A673 (cell line): ENCODE measurements around the gene ARHGEF4. TPM values are rescaled to one million over a fixed set of nuclear protein-coding genes. Genes with fewer than 3 reads are reported as not detected.

Source experiments
- BruUV-seq: library from RNA; stranded (reverse); fragments of 400-500 nt; replicated peaks from 2 replicates; lab custom pipeline; 2021; lab: Mats Ljungman, UMichigan
- CTCF ChIA-PET: fragments of 300-600 bp; sonication (Branson Sonifier 250); formaldehyde crosslinking; loops from one replicate; lab custom pipeline; 2022; ENCODE audit warnings: antibody characterized with exemption; lab: Charles Lee
- POLR2A ChIA-PET: fragments of 300-600 bp; sonication (Branson Sonifier 250); formaldehyde crosslinking; loops from one replicate; lab custom pipeline; 2022; ENCODE audit warnings: antibody characterized with exemption; ENCODE audit not compliant: low non-redundant PET; lab: Charles Lee
- DNase-seq: peaks from one replicate; pipeline ENCODE4 v3.0.0-alpha.2; 2015; ENCODE audit warnings: low spot score
- H3K27ac ChIP-seq: fragments of 200-600 bp; sonication (generic); 2 replicates; pipeline ENCODE4 v1.5.1; 2016; ENCODE audit warnings: mixed run types, low read depth, mild to moderate bottlenecking, mixed read lengths, antibody characterized with exemption, low read length; ENCODE audit not compliant: poor library complexity, severe bottlenecking
- H3K27me3 ChIP-seq: fragments of 200-600 bp; sonication (generic); replicated peaks from 2 replicates; pipeline ENCODE4 v1.6.1; 2017; ENCODE audit warnings: mixed run types, low read depth, mild to moderate bottlenecking, mixed read lengths, antibody characterized with exemption, low read length; ENCODE audit not compliant: insufficient read depth, poor library complexity
- H3K36me3 ChIP-seq: fragments of 200-600 bp; sonication (generic); 2 replicates; pipeline ENCODE4 v1.6.1; 2016; ENCODE audit warnings: mixed run types, mild to moderate bottlenecking, mixed read lengths, antibody characterized with exemption, low read length; ENCODE audit not compliant: insufficient read depth, poor library complexity, severe bottlenecking
- H3K4me1 ChIP-seq: fragments of 200-600 bp; sonication (generic); 2 replicates; pipeline ENCODE4 v1.6.1; 2017; ENCODE audit warnings: mixed run types, mild to moderate bottlenecking, mixed read lengths, antibody characterized with exemption, low read length; ENCODE audit not compliant: insufficient read depth, poor library complexity, severe bottlenecking
- H3K4me3 ChIP-seq: fragments of 200-600 bp; sonication (generic); 2 replicates; pipeline ENCODE4 v1.5.1; 2016; ENCODE audit warnings: low read depth, mixed run types, mild to moderate bottlenecking, mixed read lengths, low read length; ENCODE audit not compliant: poor library complexity, severe bottlenecking
- H3K9me3 ChIP-seq: fragments of 200-600 bp; sonication (generic); 2 replicates; pipeline ENCODE4 v1.6.1; 2016; ENCODE audit warnings: mixed run types, low read depth, mild to moderate bottlenecking, mixed read lengths, antibody characterized with exemption, low read length; ENCODE audit not compliant: poor library complexity, severe bottlenecking
- EZH2 ChIP-seq: fragments of 200-600 bp; sonication (generic); IDR thresholded peaks from 2 replicates; pipeline ENCODE4 v1.6.1; 2017; ENCODE audit warnings: borderline replicate concordance, low read depth, mild to moderate bottlenecking, mixed read lengths, antibody characterized with exemption, low read length; ENCODE audit not compliant: poor library complexity, severe bottlenecking
- intact Hi-C: fragments of 100-400 bp; cut with micrococcal nuclease; formaldehyde crosslinking; loops from one replicate; pipeline ENCODE4 v1.10.0; 2022; ENCODE audit not compliant: unreplicated experiment
- total RNA-seq: library from RNA; stranded (reverse); gene quantifications from 2 replicates; pipeline ENCODE4 v1.2.3, GENCODE V29; 2021
- TF ChIP-seq, protein P1 (sequence below): fragments of 300-800, 200-600 bp; sonication (generic); conservative IDR thresholded peaks from 2 replicates; pipeline ENCODE4 v1.5.1; 2017; ENCODE audit warnings: low read depth, mild to moderate bottlenecking, antibody characterized with exemption, low read length, moderate library complexity, mixed read lengths

ARHGEF4 gene
- total RNA-seq, 1 experiment from 2014 or later, result 2.1 TPM

DNA sequence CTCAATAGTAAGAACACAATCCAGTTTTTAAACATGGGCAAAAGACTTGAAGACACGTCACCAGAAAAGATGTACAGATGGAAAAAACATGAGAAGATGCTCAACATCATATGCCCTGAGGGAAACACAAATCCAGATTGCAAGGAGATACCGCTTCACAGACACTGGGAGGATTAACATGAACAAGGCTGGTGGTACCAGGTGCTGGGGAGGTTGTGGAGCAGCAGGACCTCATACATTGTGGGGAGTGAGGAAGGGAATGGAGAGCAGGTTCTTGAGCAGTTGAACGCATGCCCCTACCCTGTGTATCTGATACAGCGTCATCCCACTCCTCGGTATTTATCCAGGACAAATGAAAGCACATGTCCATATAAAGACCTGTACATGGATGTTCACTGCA, 72.1 kb downstream of the ARHGEF4 start:
- Histone ChIP-seq H3K4me1 (no peaks in the 10 kb centered on the region), H3K9me3 (peaks cover 4% of the 10 kb centered on the region), H3K27ac (no peak overlapping the region), H3K36me3 (no peaks in the 10 kb centered on the region), H3K27me3 (peaks cover 41% of the 10 kb centered on the region), H3K4me3 (no peak overlapping the region)
- BruUV-seq, result no TSS peak
- intact Hi-C loops, result no loop called here
- DNase-seq, result no peak
- POLR2A ChIA-PET, result no interaction called here
- CTCF ChIA-PET, result no interaction called here
- no peak for TF ChIP-seq EZH2
- TF ChIP-seq, protein P1, sequence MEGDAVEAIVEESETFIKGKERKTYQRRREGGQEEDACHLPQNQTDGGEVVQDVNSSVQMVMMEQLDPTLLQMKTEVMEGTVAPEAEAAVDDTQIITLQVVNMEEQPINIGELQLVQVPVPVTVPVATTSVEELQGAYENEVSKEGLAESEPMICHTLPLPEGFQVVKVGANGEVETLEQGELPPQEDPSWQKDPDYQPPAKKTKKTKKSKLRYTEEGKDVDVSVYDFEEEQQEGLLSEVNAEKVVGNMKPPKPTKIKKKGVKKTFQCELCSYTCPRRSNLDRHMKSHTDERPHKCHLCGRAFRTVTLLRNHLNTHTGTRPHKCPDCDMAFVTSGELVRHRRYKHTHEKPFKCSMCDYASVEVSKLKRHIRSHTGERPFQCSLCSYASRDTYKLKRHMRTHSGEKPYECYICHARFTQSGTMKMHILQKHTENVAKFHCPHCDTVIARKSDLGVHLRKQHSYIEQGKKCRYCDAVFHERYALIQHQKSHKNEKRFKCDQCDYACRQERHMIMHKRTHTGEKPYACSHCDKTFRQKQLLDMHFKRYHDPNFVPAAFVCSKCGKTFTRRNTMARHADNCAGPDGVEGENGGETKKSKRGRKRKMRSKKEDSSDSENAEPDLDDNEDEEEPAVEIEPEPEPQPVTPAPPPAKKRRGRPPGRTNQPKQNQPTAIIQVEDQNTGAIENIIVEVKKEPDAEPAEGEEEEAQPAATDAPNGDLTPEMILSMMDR, result no peak

DNA sequence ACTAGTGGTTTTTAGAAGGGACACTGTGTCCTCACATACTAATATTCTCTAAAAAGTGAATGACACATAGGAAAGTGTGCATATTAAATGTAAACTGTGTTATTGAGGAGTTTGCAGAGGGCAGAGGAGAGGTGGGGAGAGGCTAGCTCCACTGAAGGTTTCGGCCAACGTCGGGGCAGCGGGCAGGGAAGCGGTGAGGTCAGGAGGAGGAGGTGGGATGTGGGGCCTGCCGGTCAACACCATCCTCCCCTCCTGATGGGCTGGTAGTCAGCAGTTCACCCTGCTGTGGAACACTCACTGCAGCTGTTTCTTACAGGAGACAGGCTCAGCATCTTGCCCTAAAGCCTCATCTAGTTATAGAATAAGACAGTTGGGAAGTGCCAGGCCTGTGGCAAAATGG, 74.2 kb downstream of the ARHGEF4 start:
- Histone ChIP-seq H3K27me3 (peaks cover 62% of the 10 kb centered on the region), H3K27ac (no peak overlapping the region), H3K9me3 (peaks cover 4% of the 10 kb centered on the region), H3K4me1 (no peaks in the 10 kb centered on the region), H3K36me3 (no peaks in the 10 kb centered on the region), H3K4me3 (no peak overlapping the region)
- ChIA-PET POLR2A (no interaction called here), CTCF (no interaction called here)
- DNase-seq, result no peak
- no TSS peak for BruUV-seq
- TF ChIP-seq, protein P1, result no peak
- no peak for TF ChIP-seq EZH2
- intact Hi-C loops, result no loop called here

DNA sequence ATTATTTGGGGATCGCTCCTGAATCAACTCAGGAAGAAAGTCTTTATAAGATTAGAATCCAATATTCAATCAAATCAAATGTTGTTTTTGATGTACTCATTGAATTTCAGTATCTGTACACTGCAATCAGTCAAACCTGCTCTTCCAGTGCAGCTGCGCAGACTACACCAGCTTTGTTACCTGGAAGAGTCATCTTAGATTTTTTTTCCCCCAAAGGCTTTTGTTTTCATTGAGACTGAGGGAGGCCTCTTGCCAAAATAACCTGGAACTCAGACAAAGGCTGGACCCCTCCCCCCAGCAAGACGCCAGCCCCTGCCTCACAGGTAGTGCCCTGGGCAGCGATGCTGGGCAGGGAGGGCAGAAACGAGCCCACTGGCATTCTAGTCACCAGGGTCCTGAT, 74.8 kb downstream of the ARHGEF4 start:
- H3K4me1 ChIP-seq, result no peaks in the 10 kb centered on the region
- no peaks in the 10 kb centered on the region for H3K9me3 ChIP-seq
- H3K36me3 ChIP-seq, result no peaks in the 10 kb centered on the region
- intact Hi-C loops, result no loop called here
- no peak overlapping the region for H3K4me3 ChIP-seq
- ChIA-PET POLR2A (no interaction called here), CTCF (no interaction called here)
- DNase-seq, result no peak
- no peak for TF ChIP-seq EZH2
- TF ChIP-seq, protein P1, result no peak
- peaks cover 68% of the 10 kb centered on the region for H3K27me3 ChIP-seq
- BruUV-seq, result no TSS peak
- no peak overlapping the region for H3K27ac ChIP-seq
